NCI-H1436 (cell line): ENCODE data around the gene ADGRF4.

Experiments used
- DNase-seq: peaks from one replicate; lab custom pipeline; 2025; lab: John Stamatoyannopoulos, UW

Gene ADGRF4, protein sequence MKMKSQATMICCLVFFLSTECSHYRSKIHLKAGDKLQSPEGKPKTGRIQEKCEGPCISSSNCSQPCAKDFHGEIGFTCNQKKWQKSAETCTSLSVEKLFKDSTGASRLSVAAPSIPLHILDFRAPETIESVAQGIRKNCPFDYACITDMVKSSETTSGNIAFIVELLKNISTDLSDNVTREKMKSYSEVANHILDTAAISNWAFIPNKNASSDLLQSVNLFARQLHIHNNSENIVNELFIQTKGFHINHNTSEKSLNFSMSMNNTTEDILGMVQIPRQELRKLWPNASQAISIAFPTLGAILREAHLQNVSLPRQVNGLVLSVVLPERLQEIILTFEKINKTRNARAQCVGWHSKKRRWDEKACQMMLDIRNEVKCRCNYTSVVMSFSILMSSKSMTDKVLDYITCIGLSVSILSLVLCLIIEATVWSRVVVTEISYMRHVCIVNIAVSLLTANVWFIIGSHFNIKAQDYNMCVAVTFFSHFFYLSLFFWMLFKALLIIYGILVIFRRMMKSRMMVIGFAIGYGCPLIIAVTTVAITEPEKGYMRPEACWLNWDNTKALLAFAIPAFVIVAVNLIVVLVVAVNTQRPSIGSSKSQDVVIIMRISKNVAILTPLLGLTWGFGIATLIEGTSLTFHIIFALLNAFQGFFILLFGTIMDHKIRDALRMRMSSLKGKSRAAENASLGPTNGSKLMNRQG

DNA sequence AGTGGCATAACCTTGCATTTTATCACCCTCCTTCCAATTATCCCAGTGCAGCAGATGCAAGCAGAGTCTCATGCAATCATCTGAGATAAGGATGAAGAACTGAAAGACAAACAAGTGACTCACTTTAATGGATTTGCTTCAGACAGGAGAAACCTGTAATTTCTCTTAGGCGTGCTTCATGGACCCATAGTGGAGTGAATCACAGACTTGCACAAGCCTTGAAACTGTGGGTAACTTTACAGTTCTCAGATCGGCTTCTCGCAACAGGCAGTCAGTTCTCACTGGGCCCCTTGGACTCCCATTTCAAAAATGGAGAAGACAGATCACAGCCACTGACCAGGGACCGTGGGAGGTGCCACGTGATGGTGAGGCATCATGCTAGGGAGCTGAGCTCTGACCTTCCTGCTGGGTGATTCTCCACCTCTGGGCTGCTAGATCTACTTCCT lies at the start of gene ADGRF4:
Gene ADGRF4 (plus strand): TSS at position 239 of the 446 bp plus-strand sequence. CDS start 8,666 bp downstream, outside the sequence.
- no peak for DNase-seq

DNA sequence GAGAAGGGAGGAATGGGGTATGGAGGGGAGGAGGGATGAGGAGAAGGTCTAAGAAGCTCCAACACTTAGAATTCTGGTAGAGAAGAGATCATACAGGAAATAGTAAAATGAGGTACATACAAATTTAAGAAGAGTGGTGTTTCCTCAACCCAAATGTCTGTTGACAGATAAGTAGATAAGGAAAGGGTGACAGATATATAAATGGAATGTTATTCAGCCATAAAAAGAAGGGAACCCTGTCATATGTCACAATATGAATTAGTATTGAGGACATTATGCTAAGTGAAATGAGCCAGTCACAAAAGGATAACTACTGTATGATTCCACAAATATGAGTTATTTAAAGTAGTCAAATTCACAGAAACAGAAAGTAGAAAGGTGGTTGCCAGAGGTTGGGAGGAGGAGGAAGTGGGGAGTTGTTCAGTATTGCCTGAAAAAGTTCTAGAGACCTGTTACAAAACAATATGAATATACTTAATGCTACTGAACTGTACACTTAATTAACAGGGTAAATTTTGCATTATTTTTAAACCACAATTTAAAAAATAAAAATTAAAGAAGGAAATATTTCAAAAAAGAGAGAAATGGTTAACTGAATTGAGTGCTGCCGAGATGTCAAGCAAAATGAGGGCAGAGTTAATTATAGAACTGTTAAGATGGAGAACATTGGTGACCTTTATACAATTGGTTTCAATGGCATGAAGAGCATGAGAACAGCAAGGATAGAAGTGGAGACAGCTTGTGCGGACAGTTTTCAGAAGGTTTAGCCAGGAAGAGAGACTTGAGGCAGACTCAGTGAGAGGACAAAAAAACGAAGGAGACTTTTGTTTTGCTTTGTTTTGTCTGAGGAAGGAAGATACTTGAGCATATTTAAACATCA lies 47.6 kb upstream of the ADGRF4 start:
- DNase-seq: no peak

DNA sequence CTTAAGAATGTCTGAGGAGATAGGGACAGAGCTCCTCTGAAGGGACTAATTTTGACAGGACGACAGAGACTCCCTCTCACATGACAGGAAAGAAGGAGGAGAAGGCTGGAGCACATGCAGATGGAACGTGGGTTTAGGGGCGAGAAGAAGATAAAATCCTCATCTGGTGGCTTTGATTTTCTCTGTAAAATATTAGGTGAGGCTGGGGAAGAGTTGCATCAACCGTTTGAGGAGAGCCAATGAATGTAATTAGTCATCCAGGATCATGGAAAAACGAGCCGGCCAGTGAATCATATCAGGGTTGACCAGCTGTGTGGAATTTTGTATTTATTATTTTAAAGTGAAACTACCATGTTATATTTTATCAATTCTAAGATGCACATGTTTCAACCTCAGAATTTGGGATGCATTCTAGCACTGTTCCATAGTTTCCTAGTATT lies 46.9 kb upstream of the ADGRF4 start:
- no peak for DNase-seq

DNA sequence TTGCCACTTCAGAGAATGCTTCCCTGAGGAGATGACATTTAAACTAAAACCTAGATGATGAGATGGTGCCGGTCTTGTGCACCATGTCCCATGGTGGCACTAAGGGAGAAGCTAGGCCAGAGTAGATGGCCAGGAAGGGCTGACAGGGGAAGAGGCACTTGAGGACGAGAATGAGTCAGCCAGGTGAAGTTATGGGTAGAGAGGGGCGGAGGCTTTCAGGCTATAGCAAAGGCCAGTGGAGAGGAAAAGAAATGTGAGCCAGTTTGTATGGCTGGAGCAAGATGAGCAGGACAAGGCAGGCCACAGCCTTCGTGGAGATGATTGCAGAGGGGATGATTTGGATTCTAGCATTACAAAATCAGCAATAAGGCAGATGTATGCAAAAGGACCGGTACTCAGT lies 44.7 kb upstream of the ADGRF4 start:
- DNase-seq: no peak

DNA sequence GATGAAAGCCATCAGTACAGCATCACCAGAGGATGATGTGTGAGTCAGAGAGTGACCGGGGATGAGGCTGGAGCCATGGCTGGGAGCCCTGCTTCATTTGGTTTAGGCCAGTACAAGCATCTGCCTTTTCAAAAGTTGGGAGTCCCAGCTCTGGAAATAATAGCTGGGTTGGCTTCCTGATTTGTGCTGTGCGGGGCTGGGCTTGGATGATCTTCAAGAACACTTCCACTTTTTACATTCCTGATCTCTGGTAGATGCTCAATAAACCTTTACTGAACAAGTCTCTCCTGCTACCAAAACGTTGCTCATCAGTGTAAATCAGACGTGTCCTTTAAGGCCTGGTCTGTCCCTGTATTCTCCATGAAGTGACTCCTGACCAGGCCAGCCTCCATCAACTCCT lies 44.1 kb upstream of the ADGRF4 start:
- DNase-seq: no peak

DNA sequence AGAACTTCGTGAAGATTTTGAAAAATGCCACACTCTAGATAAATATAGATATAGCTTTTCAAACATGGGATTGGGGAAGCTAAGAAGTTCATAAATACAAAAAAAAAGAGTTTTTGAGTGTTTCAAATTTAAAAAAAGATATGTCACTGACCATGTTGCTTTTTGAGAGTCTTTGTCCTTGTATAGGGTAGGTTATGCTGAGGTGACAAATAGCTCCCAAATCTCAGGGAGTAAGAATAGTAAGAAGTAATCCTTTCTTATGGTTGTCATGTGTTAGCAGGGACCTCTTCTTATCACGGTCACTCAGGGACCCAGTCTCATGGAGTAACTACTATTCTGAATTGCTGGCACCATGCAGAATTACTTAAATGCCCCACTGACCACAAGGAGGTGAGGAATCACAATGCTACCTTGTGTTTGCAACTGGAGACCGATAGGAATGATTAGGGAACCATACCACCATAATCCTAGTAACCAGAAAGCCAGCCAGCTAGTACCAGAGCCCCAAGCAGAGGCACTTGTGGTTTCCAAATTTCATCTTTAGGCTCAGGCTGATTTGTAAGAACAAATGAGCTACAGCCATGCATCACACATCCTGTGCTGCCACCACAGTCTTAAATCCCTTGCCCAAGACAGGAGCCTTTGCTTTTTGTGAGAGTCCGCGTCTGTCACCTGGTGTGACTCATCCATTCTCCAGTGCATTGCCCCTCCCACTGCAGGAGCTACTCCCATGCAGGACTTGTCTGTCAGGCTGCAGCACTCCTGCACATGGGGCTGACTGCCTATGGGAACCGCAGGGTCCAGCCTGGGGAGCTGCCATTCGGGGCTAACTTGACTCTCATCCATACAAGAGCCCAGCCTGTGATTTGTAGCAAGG lies 42.4 kb upstream of the ADGRF4 start:
- DNase-seq: no peak

DNA sequence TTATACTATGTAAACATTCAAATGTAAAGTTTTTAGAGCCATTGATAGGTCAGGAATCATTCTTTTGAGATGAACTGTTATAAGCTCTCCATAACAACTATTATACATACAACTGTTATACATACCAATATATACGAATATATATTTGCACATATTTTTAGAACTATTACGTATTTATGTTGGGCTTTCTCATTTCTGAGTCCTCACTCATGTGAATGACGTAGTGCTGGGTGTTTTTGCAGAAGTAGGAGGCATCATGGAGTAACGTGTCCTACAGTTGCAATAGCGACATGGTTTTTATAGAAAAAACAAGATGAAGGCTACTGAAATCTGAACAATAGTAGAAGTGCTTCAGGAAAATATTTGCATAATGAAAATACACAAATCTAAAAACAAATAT lies 36.4 kb upstream of the ADGRF4 start:
- no peak for DNase-seq

DNA sequence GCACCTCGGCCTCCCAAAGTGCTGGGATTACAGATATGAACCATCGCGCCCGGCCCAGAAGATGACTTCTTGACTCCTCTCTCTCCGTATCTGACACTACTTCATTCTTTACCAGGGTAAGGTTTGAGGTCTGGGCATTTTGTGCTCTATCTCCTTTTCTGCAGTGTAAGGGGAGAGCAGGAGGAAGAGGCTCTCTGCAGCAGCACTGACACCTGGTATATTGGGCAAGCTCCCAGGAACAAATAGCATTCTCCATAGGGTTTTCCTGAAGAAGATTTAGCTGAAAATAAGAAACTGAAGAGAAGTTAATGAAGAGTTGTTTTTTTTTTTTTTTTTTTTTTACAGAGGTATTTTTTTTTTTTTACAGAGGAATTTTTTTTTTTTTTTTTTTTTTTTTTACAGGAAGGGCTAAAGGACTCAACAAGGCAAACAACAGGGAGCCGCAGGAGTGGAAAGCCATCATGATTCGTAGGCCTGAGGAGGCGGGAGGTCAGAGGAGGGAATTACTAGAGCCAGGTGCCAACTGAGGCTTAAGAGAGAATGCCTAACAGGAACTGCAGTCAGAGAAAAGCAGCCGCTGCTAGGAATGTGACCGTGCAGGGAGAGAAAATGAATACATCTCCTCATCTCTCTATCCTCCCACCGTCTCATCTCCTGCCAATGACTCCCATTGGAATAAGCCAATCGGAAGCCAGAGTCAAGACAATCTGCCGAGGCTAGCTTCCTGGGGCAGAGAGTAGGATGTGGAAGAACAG lies 34.7 kb upstream of the ADGRF4 start:
- no peak for DNase-seq

DNA sequence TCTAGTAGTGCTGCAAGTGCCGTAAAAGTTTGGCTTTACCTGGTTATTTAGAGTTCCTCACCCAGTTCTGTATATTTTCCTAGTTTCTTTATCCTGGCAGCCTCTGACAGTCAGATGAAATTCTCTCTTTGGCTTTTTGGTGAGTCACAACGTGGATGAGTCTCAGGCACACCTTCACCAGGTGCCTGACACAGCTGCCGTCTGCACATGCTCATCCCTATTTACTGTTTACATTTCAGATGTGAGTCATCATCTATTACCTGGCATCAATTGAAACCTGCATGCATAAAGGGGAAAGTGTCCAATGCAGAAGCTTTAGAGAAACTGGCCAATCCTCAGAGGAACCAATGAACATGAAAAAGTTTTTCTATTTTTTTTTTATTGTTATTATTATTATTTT lies 33.3 kb upstream of the ADGRF4 start:
- peak; percentile 17 for DNase-seq

DNA sequence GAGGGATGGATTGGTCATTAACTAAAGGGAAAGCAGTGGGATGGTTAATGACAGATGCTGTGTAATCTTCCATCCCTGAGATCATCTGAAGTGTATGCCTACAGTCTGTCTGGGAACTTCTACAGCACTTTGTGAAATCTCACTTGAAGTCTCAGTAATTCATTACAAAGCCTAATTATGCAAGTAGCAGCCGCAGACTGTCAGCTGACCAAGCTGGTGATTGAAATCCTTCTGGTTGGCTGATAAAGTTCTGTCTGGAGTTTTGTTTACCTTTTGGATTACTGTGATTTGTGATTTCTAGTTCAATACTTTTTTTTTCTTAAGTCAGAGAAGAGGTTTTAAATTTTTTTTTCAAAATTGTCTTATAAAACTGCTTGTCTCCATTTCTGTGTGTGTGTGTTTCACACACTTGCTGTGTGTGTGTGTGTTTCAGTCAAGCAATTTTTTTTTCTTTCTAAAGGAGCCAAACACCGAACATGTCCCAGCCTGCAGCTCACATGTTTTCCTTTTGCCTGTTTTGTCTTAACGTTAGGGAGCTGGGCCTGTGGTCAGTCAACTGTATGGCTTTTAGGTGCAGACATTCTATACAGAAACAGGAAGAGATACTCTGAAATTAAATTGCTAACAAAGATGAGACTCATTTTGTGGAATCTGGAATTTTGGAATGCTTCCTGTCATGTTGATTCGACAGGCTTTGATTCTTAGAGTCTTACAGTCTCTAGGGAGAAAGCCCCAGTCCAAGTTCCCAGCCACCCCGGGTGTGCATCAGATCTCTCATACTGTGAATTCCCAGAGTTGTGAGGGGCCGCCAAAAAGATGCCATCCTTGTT lies 28.5 kb upstream of the ADGRF4 start:
- DNase-seq: no peak

DNA sequence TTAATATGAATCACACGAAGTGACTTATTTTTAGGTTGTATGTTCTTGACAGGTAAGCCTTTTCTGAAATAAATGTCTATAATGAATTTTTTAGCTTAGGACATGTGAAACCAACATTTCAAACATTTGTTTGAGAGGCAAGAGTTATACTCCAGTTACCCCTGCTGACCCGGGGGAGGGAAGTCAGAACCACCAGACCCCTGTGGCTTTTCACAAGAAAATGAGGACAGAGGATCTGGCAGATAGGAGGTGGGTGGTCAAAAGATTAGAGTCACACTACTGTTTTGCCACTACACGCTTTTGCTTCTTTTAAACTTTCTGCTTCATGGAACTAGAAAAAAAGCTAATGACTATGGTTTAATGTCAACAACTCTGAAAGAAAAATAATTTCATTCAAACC lies 27.5 kb upstream of the ADGRF4 start:
- no peak for DNase-seq

DNA sequence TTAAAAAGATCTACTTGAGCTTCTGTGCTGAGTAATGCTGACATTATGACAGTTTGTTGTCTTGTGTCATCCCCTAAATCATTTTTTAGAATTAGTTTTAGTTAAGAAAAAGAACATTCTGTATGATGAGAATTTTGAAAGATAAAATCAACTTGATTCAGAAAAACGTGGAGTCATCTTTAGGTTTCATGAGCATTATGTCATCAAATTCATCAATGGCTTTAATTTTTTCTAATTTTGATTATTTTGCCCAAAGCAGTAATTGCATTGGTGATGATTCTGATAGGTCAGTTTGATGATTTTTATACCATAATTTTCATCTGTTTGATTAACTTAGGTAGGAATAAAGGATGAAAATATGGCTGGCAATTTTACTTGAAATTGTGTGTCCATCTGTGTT lies 26.6 kb upstream of the ADGRF4 start:
- no peak for DNase-seq

DNA sequence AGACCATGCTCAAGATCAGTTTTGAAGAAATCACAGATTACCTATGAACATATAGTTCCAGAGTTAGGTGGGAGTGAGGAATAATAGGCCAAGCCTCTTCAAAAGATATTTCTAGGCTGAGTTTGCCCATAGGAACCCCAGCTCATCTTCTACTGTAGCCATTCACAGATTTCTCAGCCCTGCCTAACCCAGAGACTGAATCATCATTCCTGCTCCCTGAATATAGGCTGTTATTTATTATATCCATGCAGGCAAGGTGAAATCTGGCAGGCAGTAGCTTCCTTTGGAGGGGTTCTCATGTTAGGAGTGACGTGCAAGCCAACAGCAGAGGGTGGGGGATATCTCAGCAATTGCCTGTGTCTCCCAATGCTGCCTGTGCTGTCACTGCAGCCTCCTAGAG lies 25.6 kb upstream of the ADGRF4 start:
- no peak for DNase-seq

DNA sequence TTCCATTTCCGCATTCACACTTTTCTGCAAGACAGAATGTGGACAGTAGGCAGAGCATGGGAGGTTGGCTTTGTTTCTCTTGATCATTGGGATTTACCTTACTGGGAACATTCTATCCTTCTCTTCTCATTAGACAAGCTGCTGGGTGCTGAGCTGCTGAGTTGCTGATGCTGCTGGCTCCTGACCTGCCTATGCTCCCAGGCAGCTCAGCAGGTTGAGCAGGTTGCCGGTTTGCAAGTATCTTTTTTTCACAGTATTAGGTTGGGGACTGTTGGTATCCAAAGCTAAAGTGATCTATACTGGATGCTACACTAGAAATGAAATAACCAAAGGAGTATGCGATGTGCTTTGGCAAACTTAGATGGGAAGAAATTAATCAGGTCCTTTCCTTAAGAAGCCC lies 23.7 kb upstream of the ADGRF4 start:
- DNase-seq: no peak

DNA sequence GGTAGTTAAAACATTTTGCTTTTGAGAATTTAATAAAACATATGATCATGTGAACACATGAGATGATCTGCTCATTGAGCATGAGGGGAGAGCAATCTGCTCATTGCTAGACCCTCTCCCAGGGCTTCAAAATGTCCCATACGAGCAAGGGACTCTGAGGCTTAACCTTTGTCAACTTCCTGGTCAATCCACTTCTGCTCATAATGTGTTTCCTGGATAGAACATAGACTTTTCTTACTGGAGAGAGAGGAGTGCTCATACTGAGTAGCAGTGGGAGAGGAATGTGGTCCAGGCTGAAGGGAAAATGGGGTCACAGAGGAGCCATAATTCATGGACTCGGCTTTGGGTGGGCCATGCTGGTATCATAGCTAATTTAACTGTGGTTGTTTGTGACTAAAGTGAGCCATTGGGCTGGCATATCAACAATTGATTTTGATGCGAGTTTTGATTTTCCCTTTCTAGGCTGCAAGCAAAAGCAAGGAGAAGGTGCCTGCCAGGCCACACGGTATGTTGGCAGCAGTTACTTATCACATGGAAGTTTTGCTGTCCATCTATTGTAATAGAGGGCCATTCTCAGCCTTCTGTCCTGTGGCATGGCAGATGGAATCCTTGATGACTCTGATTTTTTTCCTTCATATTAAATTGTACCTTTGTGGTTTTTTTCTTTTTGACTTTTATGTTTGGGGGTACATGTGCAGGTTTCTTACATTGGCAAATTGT lies 20.8 kb upstream of the ADGRF4 start:
- DNase-seq: no peak

DNA sequence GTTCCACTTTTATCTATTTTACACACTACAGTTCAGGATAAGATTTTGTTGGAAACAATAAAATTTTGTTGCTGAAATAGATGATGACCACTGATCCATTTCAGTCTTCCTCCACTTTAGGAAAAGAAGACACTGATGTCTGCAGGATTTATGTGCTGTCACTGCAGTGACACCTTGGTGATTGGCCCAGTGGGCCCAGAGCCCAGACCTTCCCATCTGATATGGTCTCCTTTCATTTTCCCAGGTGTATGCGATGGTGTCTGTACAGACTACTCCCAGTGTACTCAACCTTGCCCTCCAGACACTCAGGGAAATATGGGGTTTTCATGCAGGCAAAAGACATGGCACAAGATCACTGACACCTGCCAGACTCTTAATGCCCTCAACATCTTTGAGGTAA lies 19.6 kb upstream of the ADGRF4 start:
- DNase-seq: no peak

DNA sequence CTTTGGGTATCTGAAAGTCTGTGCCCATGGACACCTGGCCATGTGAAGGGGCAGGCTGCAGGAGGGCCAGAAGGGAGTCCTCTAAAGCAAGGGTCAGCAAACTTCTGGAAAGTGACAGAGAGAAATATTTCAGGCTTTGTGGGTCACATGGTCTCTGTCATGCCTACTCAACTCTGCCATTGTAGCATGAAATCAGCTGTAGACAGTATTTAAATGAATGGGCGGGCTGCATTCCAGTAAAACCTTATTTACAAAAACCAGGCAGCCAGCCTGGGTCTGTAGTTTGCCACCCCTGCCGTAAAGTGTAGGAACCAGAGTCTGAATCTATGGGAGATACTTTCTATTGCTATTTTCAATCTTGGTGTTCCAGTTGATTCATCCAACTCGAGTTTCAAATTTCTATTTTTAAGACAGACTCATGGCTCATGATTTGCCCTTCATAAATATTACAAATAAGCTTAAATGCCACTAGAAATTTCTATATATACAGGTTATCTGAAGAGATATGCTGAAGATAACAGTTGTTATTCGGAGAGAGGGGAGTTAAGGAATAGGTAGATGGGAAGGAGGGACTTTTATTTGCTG lies 19.0 kb upstream of the ADGRF4 start:
- no peak for DNase-seq

DNA sequence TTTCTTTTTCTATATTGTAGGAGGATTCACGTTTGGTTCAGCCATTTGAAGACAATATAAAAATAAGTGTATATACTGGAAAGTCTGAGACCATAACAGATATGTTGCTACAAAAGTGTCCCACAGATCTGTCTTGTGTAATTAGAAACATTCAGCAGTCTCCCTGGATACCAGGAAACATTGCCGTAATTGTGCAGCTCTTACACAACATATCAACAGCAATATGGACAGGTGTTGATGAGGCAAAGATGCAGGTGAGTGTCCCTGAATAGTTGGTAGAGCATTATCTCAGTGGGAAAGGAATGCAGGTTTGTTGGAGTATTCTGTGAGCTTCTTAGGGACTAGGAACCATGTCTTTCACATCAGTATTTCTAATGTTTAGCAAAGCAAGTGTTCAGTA lies 18.3 kb upstream of the ADGRF4 start:
- no peak for DNase-seq

DNA sequence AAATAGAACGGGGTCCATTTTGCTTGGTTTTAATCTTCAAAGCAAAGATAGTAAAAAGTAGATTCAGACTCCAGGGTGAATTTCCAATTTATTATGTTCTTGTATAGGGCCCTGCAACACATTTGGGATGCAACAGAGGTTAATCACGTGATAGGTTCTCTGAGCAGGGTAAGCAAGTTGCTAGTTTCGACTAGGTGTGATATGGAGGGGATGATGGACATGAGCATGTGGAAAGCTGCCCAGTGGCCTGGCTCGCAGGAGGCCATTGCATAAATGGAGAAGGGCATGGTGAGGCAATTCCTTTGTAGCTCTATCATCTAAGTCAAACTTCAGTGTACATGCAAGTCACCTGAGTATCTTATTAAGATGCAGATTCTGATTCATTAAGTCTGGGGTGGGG lies 17.7 kb upstream of the ADGRF4 start:
- no peak for DNase-seq
